SK-N-SH (cell line): Measurements from ENCODE around the gene CHAC1. TPM values are rescaled to one million over a fixed set of nuclear protein-coding genes. Genes with fewer than 3 reads are reported as not detected.

Experiments
- CTCF ChIA-PET: fragments of 300-600, 350-600 bp; formaldehyde crosslinking; extraction: SDS; loops from one replicate; lab custom pipeline; 2021; lab: Yijun Ruan, JAX
- POLR2A ChIA-PET: fragments of 350-600 bp; sonication (Branson Sonifier 250); formaldehyde crosslinking; extraction: SDS; loops from one replicate; lab custom pipeline; 2020; ENCODE audit warnings: antibody characterized with exemption, inconsistent platforms; lab: Yijun Ruan, JAX
- DNase-seq: peaks from one replicate; pipeline ENCODE4 v3.0.0; 2012
- H2AFZ ChIP-seq: fragments of 200-600 bp; sonication (generic); 2 replicates; pipeline ENCODE4 v1.8.1; 2016; ENCODE audit warnings: antibody characterized with exemption, mild to moderate bottlenecking, low read depth
- H3F3A ChIP-seq: fragments of 200-600 bp; sonication (generic); replicated peaks from 2 replicates; pipeline ENCODE3; 2016; ENCODE audit warnings: antibody characterized with exemption, mild to moderate bottlenecking; ENCODE audit not compliant: insufficient read depth
- H3K27ac ChIP-seq, 2 experiments: fragments of 200-500 bp in 1 of 2; fragments of 200-600 bp in 1 of 2; sonication (Bioruptor generic) in 1 of 2; sonication (generic), shearing (Covaris generic) in 1 of 2; 2 replicates each; pipeline versions ENCODE4 v1.5.1 to v1.6.1; 2014 to 2016; ENCODE audit warnings: low read depth in 2 of 2, inconsistent platforms in 1 of 2, low read length in 1 of 2, mild to moderate bottlenecking in 1 of 2, mixed read lengths in 1 of 2
- H3K27me3 ChIP-seq: fragments of 200-600 bp; sonication (generic), shearing (Covaris generic); 2 replicates; pipeline ENCODE4 v1.6.1; 2016; ENCODE audit warnings: mixed run types; ENCODE audit not compliant: insufficient read depth
- H3K36me3 ChIP-seq, 2 experiments: fragments of 200-500 bp in 1 of 2; fragments of 200-600 bp in 1 of 2; sonication (Bioruptor generic) in 1 of 2; sonication (generic) in 1 of 2; replicated peaks in 1 of 2; 2 replicates each; pipeline versions ENCODE3 to v1.5.1; 2014 to 2016; ENCODE audit warnings: low read length in 1 of 2, mild to moderate bottlenecking in 1 of 2; ENCODE audit not compliant: insufficient read depth in 2 of 2, control insufficient read depth in 1 of 2
- H3K4me1 ChIP-seq, 2 experiments: fragments of 200-500 bp in 1 of 2; fragments of 200-600 bp in 1 of 2; sonication (Bioruptor generic) in 1 of 2; sonication (generic), shearing (Covaris generic) in 1 of 2; 2 replicates each; pipeline versions ENCODE4 v1.5.1 to v1.6.1; 2014 to 2016; ENCODE audit warnings: low read depth in 1 of 2, low read length in 1 of 2, mixed run types in 1 of 2; ENCODE audit not compliant: insufficient read depth in 2 of 2, control insufficient read depth in 1 of 2
- H3K4me2 ChIP-seq: fragments of 200-600 bp; sonication (generic), shearing (Covaris generic); 2 replicates; pipeline ENCODE4 v1.6.1; 2017; ENCODE audit warnings: mixed run types
- H3K4me3 ChIP-seq, 2 experiments: fragments of 200-500 bp in 1 of 2; fragments of 200-600 bp in 1 of 2; sonication (Bioruptor generic) in 1 of 2; sonication (generic), shearing (Covaris generic) in 1 of 2; 2 replicates each; pipeline versions ENCODE4 v1.5.1 to v1.8.1; 2014 to 2016; ENCODE audit warnings: low read depth in 2 of 2, inconsistent platforms in 1 of 2, low read length in 1 of 2, mild to moderate bottlenecking in 1 of 2, mixed read lengths in 1 of 2, moderate library complexity in 1 of 2
- H3K79me2 ChIP-seq: fragments of 200-600 bp; sonication (generic); 2 replicates; pipeline ENCODE4 v1.8.1; 2017; ENCODE audit warnings: mild to moderate bottlenecking; ENCODE audit not compliant: insufficient read depth
- H3K9ac ChIP-seq: fragments of 200-600 bp; sonication (generic); 2 replicates; pipeline ENCODE4 v1.6.1; 2017; ENCODE audit warnings: mixed run types
- H3K9me2 ChIP-seq: fragments of 200-600 bp; sonication (generic); 2 replicates; pipeline ENCODE4 v1.6.1; 2017; ENCODE audit warnings: mixed run types
- H3K9me3 ChIP-seq: fragments of 200-600 bp; sonication (generic); 2 replicates; pipeline ENCODE4 v1.6.1; 2017; ENCODE audit warnings: mixed run types, mild to moderate bottlenecking, moderate library complexity
- H4K20me1 ChIP-seq: fragments of 200-600 bp; sonication (generic); 2 replicates; pipeline ENCODE4 v1.6.1; 2017; ENCODE audit warnings: mild to moderate bottlenecking, mixed run types; ENCODE audit not compliant: insufficient read depth
- ELF1 ChIP-seq: IDR thresholded peaks from 2 replicates; pipeline ENCODE4 v1.4.0; 2012
- EP300 ChIP-seq, 2 experiments: IDR thresholded peaks; 2 replicates each; pipeline versions ENCODE4 v1.4.0 to v1.6.1; 2012; ENCODE audit warnings: borderline replicate concordance in 1 of 2, low read depth in 1 of 2, low read length in 1 of 2
- FOSL2 ChIP-seq: IDR thresholded peaks from 2 replicates; pipeline ENCODE4 v1.4.0; 2012; ENCODE audit warnings: low read depth, mild to moderate bottlenecking, moderate library complexity, borderline replicate concordance
- GABPA ChIP-seq: IDR thresholded peaks from 2 replicates; pipeline ENCODE4 v1.4.0; 2012; ENCODE audit warnings: low read depth, mild to moderate bottlenecking
- JUND ChIP-seq: IDR thresholded peaks from 2 replicates; pipeline ENCODE4 v1.4.0; 2012
- MEF2A ChIP-seq: IDR thresholded peaks from 2 replicates; pipeline ENCODE4 v1.4.0; 2012; ENCODE audit warnings: low read depth, borderline replicate concordance
- MXI1 ChIP-seq: IDR thresholded peaks from 2 replicates; pipeline ENCODE4 v1.6.1; 2012; ENCODE audit warnings: mild to moderate bottlenecking, low read depth, low read length, improper control_type of control experiment
- NFIC ChIP-seq: IDR thresholded peaks from 2 replicates; pipeline ENCODE4 v1.4.0; 2012; ENCODE audit warnings: borderline replicate concordance
- RAD21 ChIP-seq: IDR thresholded peaks from 2 replicates; pipeline ENCODE4 v1.6.1; 2012; ENCODE audit warnings: mild to moderate bottlenecking, low read length
- SIN3A ChIP-seq: IDR thresholded peaks from 2 replicates; pipeline ENCODE4 v1.6.1; 2012; ENCODE audit warnings: low read depth, mild to moderate bottlenecking, low read length, moderate library complexity, borderline replicate concordance
- SMC3 ChIP-seq: IDR thresholded peaks from 2 replicates; pipeline ENCODE4 v1.6.1; 2012; ENCODE audit warnings: low read depth, low read length, improper control_type of control experiment
- TAF1 ChIP-seq: IDR thresholded peaks from 2 replicates; pipeline ENCODE4 v1.6.1; 2012; ENCODE audit warnings: low read depth, mild to moderate bottlenecking, low read length, moderate library complexity, borderline replicate concordance
- TCF12 ChIP-seq: IDR thresholded peaks from 2 replicates; pipeline ENCODE4 v1.4.0; 2012
- TEAD4 ChIP-seq: IDR thresholded peaks from 2 replicates; pipeline ENCODE4 v1.4.0; 2012; ENCODE audit warnings: mild to moderate bottlenecking, borderline replicate concordance; ENCODE audit not compliant: insufficient read depth
- WGBS: methylation state at CpG from one replicate; pipeline ENCODE4 v1.1.6; 2017; ENCODE audit warnings: low lambda C conversion rate; 5-methylcytosine and 5-hydroxymethylcytosine counted together
- polyA plus RNA-seq, 3 experiments: library from polyadenylated mRNA; depleted of rRNA; stranded (reverse); fragments of >200 nt; gene quantifications; 2 replicates each; pipeline ENCODE4 v1.2.3, GENCODE V29; 2012
- TF ChIP-seq, protein P1 (sequence below): IDR thresholded peaks from 2 replicates; pipeline ENCODE4 v1.4.0; 2012; ENCODE audit warnings: low read depth, borderline replicate concordance
- TF ChIP-seq, protein P2 (sequence below): IDR thresholded peaks from 2 replicates; pipeline ENCODE4 v1.6.1; 2012; ENCODE audit warnings: mild to moderate bottlenecking, low read depth, low read length, moderate library complexity

The CHAC1 gene
- polyA plus RNA-seq, 1 of the 3 experiments (the other 2 are of a cell fraction) = 9.3 TPM

GRCh38 chr15:40927495-40927872 lies 25.8 kb upstream of the CHAC1 start:
- ChIA-PET CTCF (interaction anchor here (1.0 to 33.6 kb wide), 7 partner anchors 13 to 260 kb away, joined by 3 to 675 read pairs (median 5); partner anchors contain the start of genes CHAC1 and VPS18), POLR2A (interaction anchor here (1.1 to 1.8 kb wide), 2 partner anchors 14 to 27 kb away, joined by 4 to 5 read pairs; no protein-coding TSS in a partner anchor)
- H3F3A ChIP-seq = no peaks in the 10 kb centered on the region
- no peak overlapping the region for H3K27ac ChIP-seq
- 6% methylated on average over 12 of the region's 24 CpGs for WGBS
- H3K4me3 ChIP-seq = peak overlapping the region in 1 of 2 experiments; percentile 33; a peak in 2 of 4 replicates
- no peaks in the 10 kb centered on the region for H3K36me3 ChIP-seq
- DNase-seq = peak; percentile 62
- H3K79me2 ChIP-seq = no peaks in the 10 kb centered on the region
- peaks cover 17 to 44% of the 10 kb centered on the region in 2 experiments; a peak in 2 of 4 replicates for H3K4me1 ChIP-seq
- peak overlapping the region; percentile 92; the same call in 1 of the 2 replicates for H3K4me2 ChIP-seq
- no peaks in the 10 kb centered on the region for H3K9me2 ChIP-seq
- TF ChIP-seq SIN3A = no peak
- TF ChIP-seq JUND = no peak
- no peak for TF ChIP-seq ELF1
- TF ChIP-seq TEAD4 = no peak
- TF ChIP-seq, protein P1, sequence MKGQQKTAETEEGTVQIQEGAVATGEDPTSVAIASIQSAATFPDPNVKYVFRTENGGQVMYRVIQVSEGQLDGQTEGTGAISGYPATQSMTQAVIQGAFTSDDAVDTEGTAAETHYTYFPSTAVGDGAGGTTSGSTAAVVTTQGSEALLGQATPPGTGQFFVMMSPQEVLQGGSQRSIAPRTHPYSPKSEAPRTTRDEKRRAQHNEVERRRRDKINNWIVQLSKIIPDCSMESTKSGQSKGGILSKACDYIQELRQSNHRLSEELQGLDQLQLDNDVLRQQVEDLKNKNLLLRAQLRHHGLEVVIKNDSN = no peak
- TF ChIP-seq SMC3 = no peak
- TF ChIP-seq RAD21 = no peak
- no peak for TF ChIP-seq TCF12
- TF ChIP-seq FOSL2 = no peak
- TF ChIP-seq MEF2A = no peak
- TF ChIP-seq MXI1 = no peak
- no peak overlapping the region for H2AFZ ChIP-seq
- no peaks in the 10 kb centered on the region for H3K9me3 ChIP-seq
- H3K9ac ChIP-seq = no peak overlapping the region
- H3K27me3 ChIP-seq = peaks cover 53% of the 10 kb centered on the region
- no peaks in the 10 kb centered on the region for H4K20me1 ChIP-seq

GRCh38 chr15:40927873-40928806 lies 25.1 kb upstream of the CHAC1 start:
- H3K79me2 ChIP-seq = no peaks in the 10 kb centered on the region
- H2AFZ ChIP-seq = no peak overlapping the region
- no peaks in the 10 kb centered on the region for H3F3A ChIP-seq
- POLR2A ChIA-PET = interaction anchor here (1.1 to 1.8 kb wide), 3 partner anchors 13 to 26 kb away, joined by 3 to 5 read pairs (median 4); no protein-coding TSS in a partner anchor
- WGBS = 2% methylated on average over 44 of the region's 68 CpGs
- no peak for TF ChIP-seq EP300 (IDR thresholded peaks at IDR 0.05; ENCODE audit: borderline replicate concordance in 1 of 2, low read depth in 1 of 2, low read length in 1 of 2)
- TF ChIP-seq FOSL2 = no peak
- TF ChIP-seq NFIC = no peak
- TF ChIP-seq GABPA = no peak
- TF ChIP-seq, protein P2, sequence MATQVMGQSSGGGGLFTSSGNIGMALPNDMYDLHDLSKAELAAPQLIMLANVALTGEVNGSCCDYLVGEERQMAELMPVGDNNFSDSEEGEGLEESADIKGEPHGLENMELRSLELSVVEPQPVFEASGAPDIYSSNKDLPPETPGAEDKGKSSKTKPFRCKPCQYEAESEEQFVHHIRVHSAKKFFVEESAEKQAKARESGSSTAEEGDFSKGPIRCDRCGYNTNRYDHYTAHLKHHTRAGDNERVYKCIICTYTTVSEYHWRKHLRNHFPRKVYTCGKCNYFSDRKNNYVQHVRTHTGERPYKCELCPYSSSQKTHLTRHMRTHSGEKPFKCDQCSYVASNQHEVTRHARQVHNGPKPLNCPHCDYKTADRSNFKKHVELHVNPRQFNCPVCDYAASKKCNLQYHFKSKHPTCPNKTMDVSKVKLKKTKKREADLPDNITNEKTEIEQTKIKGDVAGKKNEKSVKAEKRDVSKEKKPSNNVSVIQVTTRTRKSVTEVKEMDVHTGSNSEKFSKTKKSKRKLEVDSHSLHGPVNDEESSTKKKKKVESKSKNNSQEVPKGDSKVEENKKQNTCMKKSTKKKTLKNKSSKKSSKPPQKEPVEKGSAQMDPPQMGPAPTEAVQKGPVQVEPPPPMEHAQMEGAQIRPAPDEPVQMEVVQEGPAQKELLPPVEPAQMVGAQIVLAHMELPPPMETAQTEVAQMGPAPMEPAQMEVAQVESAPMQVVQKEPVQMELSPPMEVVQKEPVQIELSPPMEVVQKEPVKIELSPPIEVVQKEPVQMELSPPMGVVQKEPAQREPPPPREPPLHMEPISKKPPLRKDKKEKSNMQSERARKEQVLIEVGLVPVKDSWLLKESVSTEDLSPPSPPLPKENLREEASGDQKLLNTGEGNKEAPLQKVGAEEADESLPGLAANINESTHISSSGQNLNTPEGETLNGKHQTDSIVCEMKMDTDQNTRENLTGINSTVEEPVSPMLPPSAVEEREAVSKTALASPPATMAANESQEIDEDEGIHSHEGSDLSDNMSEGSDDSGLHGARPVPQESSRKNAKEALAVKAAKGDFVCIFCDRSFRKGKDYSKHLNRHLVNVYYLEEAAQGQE = no peak
- no peak for TF ChIP-seq TAF1
- no peaks in the 10 kb centered on the region for H3K9me3 ChIP-seq
- H3K4me3 ChIP-seq = peak overlapping the region; percentile 46 to 49; a peak in 3 of 4 replicates
- no peaks in the 10 kb centered on the region for H3K9me2 ChIP-seq
- peak; percentile 61 for DNase-seq
- H4K20me1 ChIP-seq = no peaks in the 10 kb centered on the region
- peaks cover 17 to 44% of the 10 kb centered on the region in 2 experiments; a peak in 2 of 4 replicates for H3K4me1 ChIP-seq
- CTCF ChIA-PET = interaction anchor here (0.6 to 33.6 kb wide), 9 partner anchors 12 to 260 kb away, joined by 3 to 675 read pairs (median 5); partner anchors contain the start of genes CHAC1 and VPS18
- no peak overlapping the region for H3K27ac ChIP-seq
- H3K27me3 ChIP-seq = peaks cover 53% of the 10 kb centered on the region
- no peaks in the 10 kb centered on the region for H3K36me3 ChIP-seq
- no peak overlapping the region for H3K9ac ChIP-seq
- peak overlapping the region; percentile 92 for H3K4me2 ChIP-seq
